ENCODE measurements around the gene N4BP2L2.

- TF ChIP-seq MXI1 (IDR thresholded peaks at IDR 0.05; ENCODE audit: borderline replicate concordance, low read depth, low read length) (no peak), CTCF (conservative IDR thresholded peaks at IDR 0.05; ENCODE audit: low read depth, low read length) (no peak), SMC3 (IDR thresholded peaks at IDR 0.05; ENCODE audit: low read depth, low read length) (no peak), RAD21 (IDR thresholded peaks at IDR 0.05; ENCODE audit: low read length) (no peak), MAZ (IDR thresholded peaks at IDR 0.05; ENCODE audit: borderline replicate concordance, low read depth, low read length) (no peak), MAFK (IDR thresholded peaks at IDR 0.05; ENCODE audit: low read depth, low read length) (no peak), RCOR1 (IDR thresholded peaks at IDR 0.05; ENCODE audit: insufficient replicate concordance, low read length) (no peak), CEBPB (IDR thresholded peaks at IDR 0.05; ENCODE audit: low read depth, low read length) (no peak), CHD1 (IDR thresholded peaks at IDR 0.05; ENCODE audit: low read depth, low read length) (no peak), USF2 (IDR thresholded peaks at IDR 0.05; ENCODE audit: low read depth, low read length) (no peak), POLR2A (IDR thresholded peaks at IDR 0.05; ENCODE audit: low read depth, low read length) (no peak), BHLHE40 (IDR thresholded peaks at IDR 0.05; ENCODE audit: low read depth, low read length) (no peak), RFX5 (IDR thresholded peaks at IDR 0.05; ENCODE audit: low read depth, low read length) (no peak)
These were observed 148.5 kb downstream of the N4BP2L2 start for GRCh38 chr13:32390048-32390447.

Measured in IMR-90 (cell line).